CD14-positive monocyte (primary cell): ENCODE results near the gene CDH12. TPM values are rescaled to one million over a fixed set of nuclear protein-coding genes. Genes with fewer than 3 reads are reported as not detected.
A peak's percentile ranks its signal among the peaks of the same experiment; 100 is the strongest.

Experiments used
- DNase-seq, 3 donors: peaks; one replicate each; pipeline ENCODE4 v3.0.0-alpha.2; 2011 to 2022
- H2AFZ ChIP-seq: 2 replicates; pipeline ENCODE4 v1.6.0; 2012; ENCODE audit warnings: mild to moderate bottlenecking, low read depth, low read length, inconsistent platforms; ENCODE audit not compliant: insufficient read depth, poor library complexity, severe bottlenecking
- H3K27ac ChIP-seq, 2 donors: 1 replicate in 1 of 2; 2 replicates in 1 of 2; pipeline ENCODE4 v1.5.1; 2012 to 2013; ENCODE audit warnings: low read length in 2 of 2, control low read depth in 1 of 2, inconsistent platforms in 1 of 2, low read depth in 1 of 2, mild to moderate bottlenecking in 1 of 2
- H3K27me3 ChIP-seq, 2 donors: one replicate each; pipeline versions ENCODE4 v1.6.0 to v1.6.1; 2011 to 2013; ENCODE audit warnings: low read length in 2 of 2; ENCODE audit not compliant: control insufficient read depth in 2 of 2, insufficient read depth in 2 of 2
- H3K36me3 ChIP-seq, 2 donors: replicated peaks in 1 of 2; 1 replicate in 1 of 2; 2 replicates in 1 of 2; pipeline versions ENCODE4 v1.5.1 to v1.6.1; 2012 to 2013; ENCODE audit warnings: low read length in 2 of 2, control low read depth in 1 of 2, inconsistent platforms in 1 of 2, mild to moderate bottlenecking in 1 of 2; ENCODE audit not compliant: insufficient read depth in 2 of 2, control insufficient read depth in 1 of 2
- H3K4me1 ChIP-seq, 2 donors: 1 replicate in 1 of 2; 2 replicates in 1 of 2; pipeline versions ENCODE4 v1.5.1 to v1.6.1; 2012 to 2013; ENCODE audit warnings: low read length in 2 of 2, control low read depth in 1 of 2, inconsistent platforms in 1 of 2, mild to moderate bottlenecking in 1 of 2, moderate library complexity in 1 of 2; ENCODE audit not compliant: insufficient read depth in 2 of 2, control insufficient read depth in 1 of 2
- H3K4me2 ChIP-seq: replicated peaks from 2 replicates; pipeline ENCODE3; 2012; ENCODE audit warnings: low read length, moderate library complexity, mild to moderate bottlenecking; ENCODE audit not compliant: poor library complexity, severe bottlenecking; ENCODE audit errors: extremely low read depth
- H3K4me3 ChIP-seq, 3 experiments: fragments of 200-600 bp in 1 of 3; sonication (generic) in 1 of 3; replicated peaks in 1 of 3; 1 replicate in 2 of 3; 2 replicates in 1 of 3; pipeline ENCODE4 v1.5.1; 2011 to 2013; ENCODE audit warnings: low read length in 3 of 3, mild to moderate bottlenecking in 3 of 3, control low read depth in 2 of 3, low read depth in 2 of 3, inconsistent platforms in 1 of 3, moderate library complexity in 1 of 3
- H3K79me2 ChIP-seq: 2 replicates; pipeline ENCODE4 v1.6.0; 2012; ENCODE audit warnings: mild to moderate bottlenecking, control low read depth, inconsistent platforms, low read length, moderate library complexity; ENCODE audit not compliant: insufficient read depth
- H3K9ac ChIP-seq: 2 replicates; pipeline ENCODE4 v1.6.0; 2017; ENCODE audit warnings: low read length, mild to moderate bottlenecking; ENCODE audit not compliant: insufficient read depth, poor library complexity, severe bottlenecking
- H3K9me3 ChIP-seq, 2 donors: replicated peaks in 1 of 2; 1 replicate in 1 of 2; 2 replicates in 1 of 2; pipeline versions ENCODE4 v1.5.1 to v1.6.1; 2012 to 2013; ENCODE audit warnings: low read length in 2 of 2, control low read depth in 1 of 2; ENCODE audit not compliant: control insufficient read depth in 1 of 2, insufficient read depth in 1 of 2
- H4K20me1 ChIP-seq: 2 replicates; pipeline ENCODE4 v1.6.0; 2012; ENCODE audit warnings: mild to moderate bottlenecking, low read length, control low read depth, moderate library complexity; ENCODE audit not compliant: insufficient read depth
- H3K27ac Mint-ChIP-seq, 7 donors: one replicate each; pipeline ENCODE4 v1.8.0; 2020; ENCODE audit warnings: mild to moderate bottlenecking in 7 of 7, mixed read lengths in 7 of 7, moderate library complexity in 6 of 7, inconsistent platforms in 2 of 7
- H3K27me3 Mint-ChIP-seq, 3 donors: one replicate each; pipeline ENCODE4 v1.8.0; 2021 to 2022; ENCODE audit warnings: low read depth in 3 of 3, mild to moderate bottlenecking in 3 of 3, mixed read lengths in 3 of 3, moderate library complexity in 3 of 3, inconsistent platforms in 1 of 3
- H3K36me3 Mint-ChIP-seq, 2 donors: one replicate each; pipeline ENCODE4 v1.8.0; 2020; ENCODE audit warnings: mixed read lengths in 2 of 2, inconsistent platforms in 1 of 2, mild to moderate bottlenecking in 1 of 2
- H3K4me1 Mint-ChIP-seq: one replicate; pipeline ENCODE4 v1.8.0; 2020; ENCODE audit warnings: mild to moderate bottlenecking, mixed read lengths
- H3K4me3 Mint-ChIP-seq, 2 donors: one replicate each; pipeline ENCODE4 v1.8.0; 2020; ENCODE audit warnings: mild to moderate bottlenecking in 2 of 2, mixed read lengths in 2 of 2, moderate library complexity in 1 of 2
- H3K9me3 Mint-ChIP-seq, 7 donors: one replicate each; pipeline ENCODE4 v1.8.0; 2020 to 2022; ENCODE audit warnings: mixed read lengths in 7 of 7, mild to moderate bottlenecking in 6 of 7, moderate library complexity in 6 of 7, inconsistent platforms in 2 of 7
- WGBS: methylation state at CpG from one replicate; pipeline ENCODE4 v1.1.5; 2013; ENCODE audit warnings: missing lambda C conversion rate; ENCODE audit not compliant: insufficient coverage; 5-methylcytosine and 5-hydroxymethylcytosine counted together
- intact Hi-C, 2 donors: fragments of 100-400 bp; cut with micrococcal nuclease; formaldehyde crosslinking; loops; one replicate each; pipeline versions ENCODE4 v1.15.0 to v1.15.1; 2023
- polyA plus RNA-seq, 3 donors: library from polyadenylated mRNA; depleted of rRNA in 1 of 3; unstranded in 2 of 3; stranded (reverse) in 1 of 3; fragments of 300-500 nt in 2 of 3; fragments of >200 nt in 1 of 3; fragmentation: Illumina TruSeq in 2 of 3; gene quantifications; 1 replicate in 2 of 3; 2 replicates in 1 of 3; pipeline ENCODE4 v1.2.3, GENCODE V29; 2012 to 2021
- TF ChIP-seq, protein P1 (sequence below): fragments of 200-600 bp; IDR thresholded peaks from one replicate; pipeline ENCODE4 v1.8.0; 2022; ENCODE audit warnings: antibody characterized with exemption, mild to moderate bottlenecking

The CDH12 gene
- polyA plus RNA-seq, 3 donors = not detected

DNA sequence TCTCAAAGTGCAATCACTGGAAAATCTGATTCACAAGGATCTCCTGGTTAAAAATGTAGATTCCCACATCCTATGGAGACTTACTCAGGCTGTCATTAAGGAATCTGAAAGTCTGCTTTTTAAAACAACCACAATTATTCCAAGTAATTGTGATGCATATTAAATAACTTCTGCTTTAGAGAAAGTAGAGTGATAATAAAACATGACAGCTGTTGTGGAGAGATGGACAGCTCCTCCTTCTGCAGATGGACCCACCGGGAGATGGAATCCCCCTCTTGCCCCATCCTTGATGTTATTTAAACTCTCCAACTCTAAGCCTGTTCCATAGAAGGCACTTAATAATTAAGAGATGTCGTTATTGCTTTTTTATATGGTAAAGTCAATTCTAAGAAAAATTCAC is 802.2 kb downstream of the CDH12 start:
- Histone ChIP-seq H3K4me3 (no peak overlapping the region), H3K36me3 (no peaks in the 10 kb centered on the region), H3K9ac (no peak overlapping the region), H3K79me2 (no peaks in the 10 kb centered on the region), H2AFZ (no peak overlapping the region), H3K4me2 (no peak overlapping the region), H3K27ac (no peak overlapping the region), H3K9me3 (no peaks in the 10 kb centered on the region), H3K4me1 (no peaks in the 10 kb centered on the region), H3K27me3 (no peaks in the 10 kb centered on the region), H4K20me1 (no peaks in the 10 kb centered on the region)
- no CpG with 5 or more reads among the region's 2 CpGs for WGBS
- Mint-ChIP-seq H3K9me3 (peaks cover 0 to 3% (median 0%) of the 10 kb centered on the region in 7 donors), H3K4me1 (no peaks in the 10 kb centered on the region), H3K36me3 (no peaks in the 10 kb centered on the region), H3K4me3 (no peak overlapping the region), H3K27ac (no peak overlapping the region), H3K27me3 (no peaks in the 10 kb centered on the region)
- TF ChIP-seq, protein P1, sequence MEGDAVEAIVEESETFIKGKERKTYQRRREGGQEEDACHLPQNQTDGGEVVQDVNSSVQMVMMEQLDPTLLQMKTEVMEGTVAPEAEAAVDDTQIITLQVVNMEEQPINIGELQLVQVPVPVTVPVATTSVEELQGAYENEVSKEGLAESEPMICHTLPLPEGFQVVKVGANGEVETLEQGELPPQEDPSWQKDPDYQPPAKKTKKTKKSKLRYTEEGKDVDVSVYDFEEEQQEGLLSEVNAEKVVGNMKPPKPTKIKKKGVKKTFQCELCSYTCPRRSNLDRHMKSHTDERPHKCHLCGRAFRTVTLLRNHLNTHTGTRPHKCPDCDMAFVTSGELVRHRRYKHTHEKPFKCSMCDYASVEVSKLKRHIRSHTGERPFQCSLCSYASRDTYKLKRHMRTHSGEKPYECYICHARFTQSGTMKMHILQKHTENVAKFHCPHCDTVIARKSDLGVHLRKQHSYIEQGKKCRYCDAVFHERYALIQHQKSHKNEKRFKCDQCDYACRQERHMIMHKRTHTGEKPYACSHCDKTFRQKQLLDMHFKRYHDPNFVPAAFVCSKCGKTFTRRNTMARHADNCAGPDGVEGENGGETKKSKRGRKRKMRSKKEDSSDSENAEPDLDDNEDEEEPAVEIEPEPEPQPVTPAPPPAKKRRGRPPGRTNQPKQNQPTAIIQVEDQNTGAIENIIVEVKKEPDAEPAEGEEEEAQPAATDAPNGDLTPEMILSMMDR = no peak
- DNase-seq = no peak
- intact Hi-C loops = no loop called here

DNA sequence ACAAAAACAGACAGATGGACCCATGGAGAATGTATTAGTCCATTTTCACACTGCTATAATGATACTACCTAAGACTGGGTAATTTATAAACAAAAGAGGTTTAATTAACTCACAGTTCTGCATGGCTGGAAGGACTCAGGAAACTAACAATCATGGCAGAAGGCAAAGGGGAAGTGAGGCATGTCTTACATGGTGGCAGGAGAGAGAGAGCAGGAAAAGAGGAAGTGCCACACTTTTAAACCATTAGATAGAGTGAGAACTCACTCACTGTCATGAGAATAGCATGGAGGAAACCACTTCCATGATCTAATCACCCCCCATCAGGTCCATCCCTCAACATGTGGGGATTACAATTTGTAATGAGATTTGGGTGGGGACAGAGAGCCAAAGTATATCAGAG is 808.9 kb downstream of the CDH12 start:
- Histone ChIP-seq H3K4me1 (no peaks in the 10 kb centered on the region), H3K27me3 (no peaks in the 10 kb centered on the region), H2AFZ (no peak overlapping the region), H3K79me2 (no peaks in the 10 kb centered on the region), H3K9ac (no peak overlapping the region), H3K4me2 (no peak overlapping the region), H4K20me1 (no peaks in the 10 kb centered on the region), H3K9me3 (peaks cover 5 to 7% of the 10 kb centered on the region in 2 donors), H3K27ac (no peak overlapping the region), H3K4me3 (no peak overlapping the region), H3K36me3 (no peaks in the 10 kb centered on the region)
- intact Hi-C loops = no loop called here
- Mint-ChIP-seq H3K9me3 (peaks cover 2 to 21% (median 6%) of the 10 kb centered on the region in 7 donors), H3K27me3 (no peaks in the 10 kb centered on the region), H3K36me3 (no peaks in the 10 kb centered on the region), H3K4me3 (no peak overlapping the region), H3K4me1 (no peaks in the 10 kb centered on the region), H3K27ac (peak overlapping the region in 1 of 7 donors; percentile 22)
- TF ChIP-seq, protein P1 = no peak
- no peak for DNase-seq
